NCI-H226 (cell line): ENCODE results near the gene ZNF678.

Experiments used
- DNase-seq: peaks from one replicate; pipeline ENCODE4 v3.0.0-alpha.2; 2015

The ZNF678 gene

GRCh38 chr1:227726318-227726717 is 163.0 kb downstream of the ZNF678 start:
- no peak for DNase-seq
